OCI-LY7 (cell line): Measurements from ENCODE around the gene CHMP1A.
"Not testable (repeated sequence)": the region's sequence is repeated elsewhere in the genome, so short reads cannot be mapped to it uniquely, and the experiment has no call there.

Experiments
- EZH2phosphoT487 ChIP-seq: fragments of 200-600 bp; sonication (generic); IDR thresholded peaks from 2 replicates; pipeline ENCODE4 v1.6.1; 2018; ENCODE audit warnings: low read depth, borderline replicate concordance, mild to moderate bottlenecking, mixed run types, antibody characterized with exemption, low read length, moderate library complexity, mixed read lengths
- TF ChIP-seq, protein P1 (sequence below): fragments of 200-600 bp; sonication (generic); conservative IDR thresholded peaks from 2 replicates; pipeline ENCODE4 v1.5.1; 2014; ENCODE audit warnings: mild to moderate bottlenecking, antibody characterized with exemption, low read length, moderate library complexity, mixed read lengths

DNA sequence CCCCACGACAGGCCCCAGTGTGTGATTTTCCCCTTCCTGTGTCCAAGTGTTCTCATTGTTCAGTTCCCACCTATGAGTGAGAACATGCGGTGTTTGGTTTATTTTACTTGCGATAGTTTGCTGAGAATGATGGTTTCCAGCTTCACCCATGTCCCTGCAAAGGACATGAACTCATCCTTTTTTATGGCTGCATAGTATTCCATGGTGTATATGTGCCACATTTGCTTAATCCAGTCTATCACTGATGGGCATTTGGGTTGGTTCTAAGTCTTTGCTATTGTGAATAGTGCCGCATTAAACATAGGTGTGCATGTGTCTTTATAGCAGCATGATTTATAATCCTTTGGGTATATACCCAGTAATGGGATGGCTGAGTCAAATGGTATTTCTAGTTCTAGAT lies 14.1 kb upstream of the CHMP1A start:
- TF ChIP-seq, protein P1, sequence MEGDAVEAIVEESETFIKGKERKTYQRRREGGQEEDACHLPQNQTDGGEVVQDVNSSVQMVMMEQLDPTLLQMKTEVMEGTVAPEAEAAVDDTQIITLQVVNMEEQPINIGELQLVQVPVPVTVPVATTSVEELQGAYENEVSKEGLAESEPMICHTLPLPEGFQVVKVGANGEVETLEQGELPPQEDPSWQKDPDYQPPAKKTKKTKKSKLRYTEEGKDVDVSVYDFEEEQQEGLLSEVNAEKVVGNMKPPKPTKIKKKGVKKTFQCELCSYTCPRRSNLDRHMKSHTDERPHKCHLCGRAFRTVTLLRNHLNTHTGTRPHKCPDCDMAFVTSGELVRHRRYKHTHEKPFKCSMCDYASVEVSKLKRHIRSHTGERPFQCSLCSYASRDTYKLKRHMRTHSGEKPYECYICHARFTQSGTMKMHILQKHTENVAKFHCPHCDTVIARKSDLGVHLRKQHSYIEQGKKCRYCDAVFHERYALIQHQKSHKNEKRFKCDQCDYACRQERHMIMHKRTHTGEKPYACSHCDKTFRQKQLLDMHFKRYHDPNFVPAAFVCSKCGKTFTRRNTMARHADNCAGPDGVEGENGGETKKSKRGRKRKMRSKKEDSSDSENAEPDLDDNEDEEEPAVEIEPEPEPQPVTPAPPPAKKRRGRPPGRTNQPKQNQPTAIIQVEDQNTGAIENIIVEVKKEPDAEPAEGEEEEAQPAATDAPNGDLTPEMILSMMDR, result not testable (repeated sequence)
- not testable (repeated sequence) for TF ChIP-seq EZH2phosphoT487
